Glomerular visceral epithelial cell (primary cell): ENCODE measurements around the gene MUCL3.
"Not testable (repeated sequence)": the region's sequence is repeated elsewhere in the genome, so short reads cannot be mapped to it uniquely, and the experiment has no call there.

ENCODE experiments used
- DNase-seq: peaks from one replicate; pipeline ENCODE4 v3.0.0-alpha.2; 2016; ENCODE audit errors: extremely low spot score

The MUCL3 gene

GRCh38 chr6:30979690-30980089, 38.9 kb downstream of the MUCL3 start:
- no peak for DNase-seq

- peak; percentile 59 for DNase-seq
Observed at GRCh38 chr6:30981942-30982772, 41.4 kb downstream of the MUCL3 start.

GRCh38 chr6:30983439-30983838, 42.7 kb downstream of the MUCL3 start, which contains the start of gene MUC21:
Gene MUC21 (plus strand): TSS chr6:30983718. CDS start chr6:30983959, 241 bp downstream.
- no peak for DNase-seq

- DNase-seq = no peak
Observed at GRCh38 chr6:30985490-30985889, 44.7 kb downstream of the MUCL3 start.

- DNase-seq = no peak
Observed at GRCh38 chr6:30987304-30987703, 46.5 kb downstream of the MUCL3 start.

- no peak for DNase-seq
Observed at GRCh38 chr6:30988209-30988825, 47.5 kb downstream of the MUCL3 start.

GRCh38 chr6:30990422-30991086, 49.8 kb downstream of the MUCL3 start:
- DNase-seq = no peak

- no peak for DNase-seq
Observed at GRCh38 chr6:30991891-30992290, 51.1 kb downstream of the MUCL3 start.

GRCh38 chr6:30997301-30997700, 56.5 kb downstream of the MUCL3 start:
- DNase-seq = no peak

GRCh38 chr6:30998785-30999184, 58.0 kb downstream of the MUCL3 start:
- no peak for DNase-seq

- DNase-seq = not testable (repeated sequence)
Observed at GRCh38 chr6:31000067-31000860, 59.5 kb downstream of the MUCL3 start.

- no peak for DNase-seq
Observed at GRCh38 chr6:31001281-31001888, 60.6 kb downstream of the MUCL3 start.

- DNase-seq = no peak
Observed at GRCh38 chr6:31002471-31002870, 61.7 kb downstream of the MUCL3 start.
